Neural cell (in vitro differentiated cells): ENCODE data around the gene ADARB2.

Experiments used
- EP300 ChIP-seq: fragments of 450-650 bp; conservative IDR thresholded peaks from 2 replicates; pipeline ENCODE4 v1.6.1; 2014; ENCODE audit warnings: antibody characterized with exemption, mild to moderate bottlenecking, moderate library complexity; ENCODE audit not compliant: poor library complexity, severe bottlenecking
- EZH2 ChIP-seq: fragments of 200-600, 300-800 bp; shearing (Covaris generic), sonication (generic); IDR thresholded peaks from 2 replicates; pipeline ENCODE4 v1.6.1; 2014; ENCODE audit warnings: antibody characterized with exemption, low read length, borderline replicate concordance, mild to moderate bottlenecking; ENCODE audit not compliant: insufficient read depth, poor library complexity, severe bottlenecking
- MXI1 ChIP-seq: fragments of 450-650 bp; conservative IDR thresholded peaks from 2 replicates; pipeline ENCODE4 v1.6.1; 2014; ENCODE audit warnings: antibody characterized with exemption, mild to moderate bottlenecking; ENCODE audit not compliant: poor library complexity, severe bottlenecking
- POLR2AphosphoS5 ChIP-seq: IDR thresholded peaks from 2 replicates; pipeline ENCODE4 v1.6.1; 2012
- RAD21 ChIP-seq: fragments of 450-650 bp; conservative IDR thresholded peaks from 2 replicates; pipeline ENCODE4 v1.6.1; 2014; ENCODE audit warnings: antibody characterized with exemption, mild to moderate bottlenecking, moderate library complexity
- SMC3 ChIP-seq: fragments of 450-650 bp; conservative IDR thresholded peaks from 2 replicates; pipeline ENCODE4 v1.6.1; 2014; ENCODE audit warnings: antibody characterized with exemption, mild to moderate bottlenecking, moderate library complexity; ENCODE audit not compliant: poor library complexity
- TAF1 ChIP-seq: IDR thresholded peaks from 2 replicates; pipeline ENCODE4 v1.6.1; 2012; ENCODE audit warnings: low read depth
- TF ChIP-seq, protein P1 (sequence below): IDR thresholded peaks from 2 replicates; pipeline ENCODE4 v1.6.1; 2012; ENCODE audit warnings: borderline replicate concordance
- TF ChIP-seq, protein P2 (sequence below): fragments of 450-650 bp; IDR thresholded peaks from 2 replicates; pipeline ENCODE4 v1.5.1; 2014; ENCODE audit warnings: antibody characterized with exemption, mild to moderate bottlenecking, moderate library complexity; ENCODE audit not compliant: poor library complexity, severe bottlenecking

DNA sequence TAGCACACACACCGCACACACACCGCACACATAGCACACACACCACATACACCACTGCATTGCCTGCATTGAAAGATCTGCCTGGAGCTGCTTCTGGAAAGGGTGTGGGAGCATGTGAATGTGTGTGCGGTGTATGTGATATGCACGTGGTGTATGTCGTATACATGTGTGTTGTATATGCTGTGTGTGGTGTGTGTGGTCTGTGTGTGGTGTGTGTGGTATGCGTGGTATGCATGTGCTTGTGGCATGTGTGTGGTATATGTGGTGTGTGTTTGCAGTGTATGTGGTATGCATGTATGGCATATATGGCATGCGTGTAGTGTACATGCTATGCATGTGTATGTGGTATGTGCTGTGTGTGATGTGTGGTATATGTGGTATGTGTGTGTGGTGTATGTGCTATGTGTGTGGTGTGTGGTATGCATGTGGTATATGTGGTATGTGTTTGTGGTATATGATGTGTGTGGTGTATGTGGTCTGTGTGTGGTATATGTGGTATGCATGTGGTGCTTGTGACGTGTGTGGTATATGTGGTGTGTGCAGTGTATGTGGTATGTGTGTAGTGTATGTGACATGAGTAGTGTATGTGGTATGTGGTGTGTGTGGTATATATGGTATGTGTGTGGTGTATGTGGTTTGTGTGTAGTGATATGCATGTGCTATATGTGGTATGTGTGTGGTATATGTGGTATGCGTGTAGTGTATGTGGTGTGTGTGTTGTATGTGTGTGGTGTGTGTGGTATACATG lies 505.0 kb downstream of the ADARB2 start:
- TF ChIP-seq, protein P1, sequence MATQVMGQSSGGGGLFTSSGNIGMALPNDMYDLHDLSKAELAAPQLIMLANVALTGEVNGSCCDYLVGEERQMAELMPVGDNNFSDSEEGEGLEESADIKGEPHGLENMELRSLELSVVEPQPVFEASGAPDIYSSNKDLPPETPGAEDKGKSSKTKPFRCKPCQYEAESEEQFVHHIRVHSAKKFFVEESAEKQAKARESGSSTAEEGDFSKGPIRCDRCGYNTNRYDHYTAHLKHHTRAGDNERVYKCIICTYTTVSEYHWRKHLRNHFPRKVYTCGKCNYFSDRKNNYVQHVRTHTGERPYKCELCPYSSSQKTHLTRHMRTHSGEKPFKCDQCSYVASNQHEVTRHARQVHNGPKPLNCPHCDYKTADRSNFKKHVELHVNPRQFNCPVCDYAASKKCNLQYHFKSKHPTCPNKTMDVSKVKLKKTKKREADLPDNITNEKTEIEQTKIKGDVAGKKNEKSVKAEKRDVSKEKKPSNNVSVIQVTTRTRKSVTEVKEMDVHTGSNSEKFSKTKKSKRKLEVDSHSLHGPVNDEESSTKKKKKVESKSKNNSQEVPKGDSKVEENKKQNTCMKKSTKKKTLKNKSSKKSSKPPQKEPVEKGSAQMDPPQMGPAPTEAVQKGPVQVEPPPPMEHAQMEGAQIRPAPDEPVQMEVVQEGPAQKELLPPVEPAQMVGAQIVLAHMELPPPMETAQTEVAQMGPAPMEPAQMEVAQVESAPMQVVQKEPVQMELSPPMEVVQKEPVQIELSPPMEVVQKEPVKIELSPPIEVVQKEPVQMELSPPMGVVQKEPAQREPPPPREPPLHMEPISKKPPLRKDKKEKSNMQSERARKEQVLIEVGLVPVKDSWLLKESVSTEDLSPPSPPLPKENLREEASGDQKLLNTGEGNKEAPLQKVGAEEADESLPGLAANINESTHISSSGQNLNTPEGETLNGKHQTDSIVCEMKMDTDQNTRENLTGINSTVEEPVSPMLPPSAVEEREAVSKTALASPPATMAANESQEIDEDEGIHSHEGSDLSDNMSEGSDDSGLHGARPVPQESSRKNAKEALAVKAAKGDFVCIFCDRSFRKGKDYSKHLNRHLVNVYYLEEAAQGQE = no peak
- TF ChIP-seq, protein P2, sequence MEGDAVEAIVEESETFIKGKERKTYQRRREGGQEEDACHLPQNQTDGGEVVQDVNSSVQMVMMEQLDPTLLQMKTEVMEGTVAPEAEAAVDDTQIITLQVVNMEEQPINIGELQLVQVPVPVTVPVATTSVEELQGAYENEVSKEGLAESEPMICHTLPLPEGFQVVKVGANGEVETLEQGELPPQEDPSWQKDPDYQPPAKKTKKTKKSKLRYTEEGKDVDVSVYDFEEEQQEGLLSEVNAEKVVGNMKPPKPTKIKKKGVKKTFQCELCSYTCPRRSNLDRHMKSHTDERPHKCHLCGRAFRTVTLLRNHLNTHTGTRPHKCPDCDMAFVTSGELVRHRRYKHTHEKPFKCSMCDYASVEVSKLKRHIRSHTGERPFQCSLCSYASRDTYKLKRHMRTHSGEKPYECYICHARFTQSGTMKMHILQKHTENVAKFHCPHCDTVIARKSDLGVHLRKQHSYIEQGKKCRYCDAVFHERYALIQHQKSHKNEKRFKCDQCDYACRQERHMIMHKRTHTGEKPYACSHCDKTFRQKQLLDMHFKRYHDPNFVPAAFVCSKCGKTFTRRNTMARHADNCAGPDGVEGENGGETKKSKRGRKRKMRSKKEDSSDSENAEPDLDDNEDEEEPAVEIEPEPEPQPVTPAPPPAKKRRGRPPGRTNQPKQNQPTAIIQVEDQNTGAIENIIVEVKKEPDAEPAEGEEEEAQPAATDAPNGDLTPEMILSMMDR = no peak
- TF ChIP-seq EP300 (no peak), EZH2 (no peak), POLR2AphosphoS5 (no peak), MXI1 (no peak), TAF1 (no peak), SMC3 (no peak), RAD21 (no peak)
